GM23338 (cell line): ENCODE measurements around the gene HTR3E. TPM values are rescaled to one million over a fixed set of nuclear protein-coding genes. Genes with fewer than 3 reads are reported as not detected.
A peak's percentile ranks its signal among the peaks of the same experiment; 100 is the strongest.

ENCODE experiments used
- ATAC-seq: fragments of 200-7000 bp; cut with Tn5 transposase; 3 replicates; pipeline ENCODE4 v1.9.1; 2020
- DNase-seq: peaks from one replicate; pipeline ENCODE4 v3.0.0-alpha.2; 2015; ENCODE audit warnings: low spot score
- H2AFZ ChIP-seq: fragments of 200-600 bp; sonication (generic); 2 replicates; pipeline ENCODE4 v1.8.0; 2016; ENCODE audit warnings: antibody characterized with exemption, mild to moderate bottlenecking, moderate library complexity
- H3F3A ChIP-seq: fragments of 200-600 bp; sonication (generic); replicated peaks from 2 replicates; pipeline ENCODE4 v1.8.0; 2017; ENCODE audit warnings: antibody characterized with exemption, mixed run types, low read depth
- H3K27ac ChIP-seq: fragments of 200-600 bp; sonication (generic); 2 replicates; pipeline ENCODE4 v1.6.1; 2016; ENCODE audit warnings: low read depth
- H3K27me3 ChIP-seq: fragments of 200-600 bp; sonication (generic); 2 replicates; pipeline ENCODE4 v1.8.0; 2016; ENCODE audit warnings: mild to moderate bottlenecking, mixed run types, moderate library complexity; ENCODE audit not compliant: insufficient read depth
- H3K36me3 ChIP-seq: fragments of 200-600 bp; sonication (generic); 2 replicates; pipeline ENCODE4 v1.8.0; 2016; ENCODE audit warnings: mild to moderate bottlenecking; ENCODE audit not compliant: insufficient read depth
- H3K4me1 ChIP-seq: fragments of 200-600 bp; sonication (generic); 2 replicates; pipeline ENCODE4 v1.8.0; 2016; ENCODE audit warnings: mild to moderate bottlenecking, moderate library complexity; ENCODE audit not compliant: insufficient read depth
- H3K4me2 ChIP-seq: fragments of 200-600 bp; sonication (generic); 2 replicates; pipeline ENCODE4 v1.7.1; 2017; ENCODE audit warnings: mixed run types
- H3K4me3 ChIP-seq: fragments of 200-600 bp; sonication (generic); 2 replicates; pipeline ENCODE4 v1.6.1; 2016; ENCODE audit warnings: mixed run types
- H3K79me2 ChIP-seq: fragments of 200-600 bp; sonication (generic); replicated peaks from 2 replicates; pipeline ENCODE4 v1.8.0; 2017; ENCODE audit warnings: mild to moderate bottlenecking; ENCODE audit not compliant: insufficient read depth
- H3K9me2 ChIP-seq: fragments of 200-600 bp; sonication (generic); 2 replicates; pipeline ENCODE4 v1.8.0; 2017; ENCODE audit not compliant: insufficient read depth
- H4K20me1 ChIP-seq: fragments of 200-600 bp; sonication (generic); replicated peaks from 2 replicates; pipeline ENCODE4 v1.8.0; 2017; ENCODE audit warnings: mild to moderate bottlenecking; ENCODE audit not compliant: insufficient read depth
- H3K27ac Mint-ChIP-seq: 2 replicates; pipeline ENCODE4 v1.8.0; 2020; ENCODE audit warnings: inconsistent platforms, mild to moderate bottlenecking, moderate library complexity, mixed read lengths
- H3K27me3 Mint-ChIP-seq: 3 replicates; pipeline ENCODE4 v1.8.0; 2022; ENCODE audit warnings: low read depth, mild to moderate bottlenecking, moderate library complexity, mixed read lengths, inconsistent platforms; ENCODE audit not compliant: insufficient read depth, poor library complexity
- H3K36me3 Mint-ChIP-seq: 3 replicates; pipeline ENCODE4 v1.8.0; 2021; ENCODE audit warnings: low read depth, mild to moderate bottlenecking, inconsistent platforms, moderate library complexity, mixed read lengths
- H3K4me1 Mint-ChIP-seq: 3 replicates; pipeline ENCODE4 v1.8.0; 2020; ENCODE audit warnings: mild to moderate bottlenecking, inconsistent platforms, mixed read lengths
- H3K4me3 Mint-ChIP-seq: 3 replicates; pipeline ENCODE4 v1.8.0; 2021; ENCODE audit warnings: moderate library complexity, mild to moderate bottlenecking, inconsistent platforms, mixed read lengths
- H3K9me3 Mint-ChIP-seq: 3 replicates; pipeline ENCODE4 v1.8.0; 2020; ENCODE audit warnings: moderate library complexity, mild to moderate bottlenecking, inconsistent platforms, mixed read lengths
- CREB1 ChIP-seq: fragments of 250-450 bp; sonication (Bioruptor Pico); IDR thresholded peaks from 2 replicates; pipeline ENCODE4 v1.5.0; 2020; ENCODE audit warnings: low read depth, mild to moderate bottlenecking, moderate library complexity
- CTCF ChIP-seq, 2 experiments: fragments of 200-600 bp in 1 of 2; sonication (generic) in 1 of 2; conservative IDR thresholded peaks; 2 replicates each; pipeline versions ENCODE4 v1.5.1 to v1.6.1; 2016 to 2017; ENCODE audit warnings: antibody characterized with exemption in 2 of 2, low read depth in 2 of 2, mild to moderate bottlenecking in 2 of 2, moderate library complexity in 1 of 2
- ETS1 ChIP-seq: IDR thresholded peaks from 2 replicates; pipeline ENCODE4 v1.6.1; 2016; ENCODE audit warnings: antibody characterized with exemption
- EZH2 ChIP-seq: fragments of 200-600 bp; sonication (generic); IDR thresholded peaks from one replicate; pipeline ENCODE4 v1.8.0; 2017; ENCODE audit warnings: antibody characterized with exemption, mild to moderate bottlenecking, low read depth; ENCODE audit not compliant: unreplicated experiment
- EZH2phosphoT487 ChIP-seq: fragments of 200-600 bp; sonication (generic); IDR thresholded peaks from one replicate; pipeline ENCODE4 v1.8.1; 2018; ENCODE audit warnings: antibody characterized with exemption; ENCODE audit not compliant: unreplicated experiment
- JUNB ChIP-seq: IDR thresholded peaks from one replicate; pipeline ENCODE4 v1.6.1; 2016; ENCODE audit warnings: antibody characterized with exemption; ENCODE audit not compliant: unreplicated experiment
- NANOG ChIP-seq: IDR thresholded peaks from 2 replicates; pipeline ENCODE4 v1.6.1; 2016; ENCODE audit warnings: antibody characterized with exemption, borderline replicate concordance
- POLR2AphosphoS5 ChIP-seq: IDR thresholded peaks from 2 replicates; pipeline ENCODE4 v1.6.1; 2016; ENCODE audit warnings: antibody characterized with exemption, low read depth
- REST ChIP-seq: IDR thresholded peaks from one replicate; pipeline ENCODE4 v1.6.1; 2018; ENCODE audit warnings: antibody characterized with exemption; ENCODE audit not compliant: unreplicated experiment
- STAT1 ChIP-seq: IDR thresholded peaks from one replicate; pipeline ENCODE4 v1.6.1; 2016; ENCODE audit warnings: antibody characterized with exemption; ENCODE audit not compliant: unreplicated experiment
- ZNF114 ChIP-seq: fragments of 250-450 bp; sonication (Bioruptor Pico); IDR thresholded peaks from 2 replicates; pipeline ENCODE4 v1.5.0; 2020; ENCODE audit warnings: mild to moderate bottlenecking, moderate library complexity
- ZNF331 ChIP-seq: fragments of 250-450 bp; sonication (Bioruptor Pico); IDR thresholded peaks from 2 replicates; pipeline ENCODE4 v1.5.0; 2020; ENCODE audit warnings: low read depth, mild to moderate bottlenecking, moderate library complexity
- polyA plus RNA-seq: library from polyadenylated mRNA; unstranded; fragments of >200 nt; fragmentation: Nextera tagmentation; extraction: Ambion mirVana; gene quantifications from 2 replicates; pipeline ENCODE4 v1.2.1, GENCODE V29; 2016
- total RNA-seq: library from RNA; depleted of rRNA; stranded (reverse); fragments of >200 nt; shearing (Covaris generic); gene quantifications from 2 replicates; pipeline ENCODE4 v1.2.3, GENCODE V29; 2014

HTR3E gene
- total and polyA plus RNA-seq, 2 experiments from 2014 or later = not detected

- no peaks in the 10 kb centered on the region for H3K4me1 ChIP-seq
- H3K9me3 Mint-ChIP-seq = peaks cover 3% of the 10 kb centered on the region; the same call in 1 of the 3 replicates
- H3K4me3 ChIP-seq = no peak overlapping the region
- H3K27ac ChIP-seq = no peak overlapping the region
- DNase-seq (peak; percentile 15), ATAC-seq (peak; percentile 74)
- no peaks in the 10 kb centered on the region for H3K36me3 ChIP-seq
- H3F3A ChIP-seq = no peaks in the 10 kb centered on the region
- no peaks in the 10 kb centered on the region for H3K79me2 ChIP-seq
- no peak for TF ChIP-seq ZNF331
- TF ChIP-seq EZH2phosphoT487 = no peak
- TF ChIP-seq REST = no peak
- TF ChIP-seq ZNF114 = no peak
- no peak for TF ChIP-seq CREB1
- no peak for TF ChIP-seq POLR2AphosphoS5
- TF ChIP-seq CTCF (conservative IDR thresholded peaks at IDR 0.05; ENCODE audit: low read depth in 2 of 2) = no peak
- TF ChIP-seq STAT1 = no peak
- TF ChIP-seq JUNB = no peak
- no peak for TF ChIP-seq EZH2
- no peak for TF ChIP-seq ETS1
- no peak for TF ChIP-seq NANOG
- peaks cover 7% of the 10 kb centered on the region for H3K27me3 Mint-ChIP-seq
- H2AFZ ChIP-seq = peak overlapping the region; percentile 83
- no peak overlapping the region for H3K4me2 ChIP-seq
- no peak overlapping the region for H3K4me3 Mint-ChIP-seq
- H3K36me3 Mint-ChIP-seq = no peaks in the 10 kb centered on the region
- H3K9me2 ChIP-seq = peaks cover 7% of the 10 kb centered on the region; the same call in 1 of the 2 replicates
- peaks cover 9% of the 10 kb centered on the region for H3K4me1 Mint-ChIP-seq
- no peaks in the 10 kb centered on the region for H3K27me3 ChIP-seq
- no peaks in the 10 kb centered on the region for H4K20me1 ChIP-seq
- H3K27ac Mint-ChIP-seq = no peak overlapping the region
Observed at GRCh38 chr3:184077881-184078280, 19.0 kb upstream of the HTR3E start.
